Jurkat, Clone E6-1 (cell line): ENCODE data around the gene ARIH1.
A peak's percentile ranks its signal among the peaks of the same experiment; 100 is the strongest.
"Not testable (repeated sequence)": the region's sequence is repeated elsewhere in the genome, so short reads cannot be mapped to it uniquely, and the experiment has no call there.

Experiments used
- DNase-seq: peaks from one replicate; pipeline ENCODE4 v3.0.0-alpha.2; 2011; ENCODE audit warnings: low read depth, low spot score
- H3K4me3 ChIP-seq: 2 replicates; pipeline ENCODE4 v1.5.1; 2011; ENCODE audit warnings: mild to moderate bottlenecking, low read length, control low read depth, moderate library complexity

ARIH1 gene

GRCh38 chr15:72629068-72629570, 155.0 kb downstream of the ARIH1 start:
- not testable (repeated sequence) for DNase-seq, H3K4me3 ChIP-seq

GRCh38 chr15:72636519-72637282, 162.6 kb downstream of the ARIH1 start:
- DNase-seq = peak; percentile 20
- peak overlapping the region; percentile 33 for H3K4me3 ChIP-seq

- not testable (repeated sequence) for DNase-seq, H3K4me3 ChIP-seq
Measured at GRCh38 chr15:72639759-72640483, 165.8 kb downstream of the ARIH1 start.

GRCh38 chr15:72642271-72642670, 168.1 kb downstream of the ARIH1 start:
- DNase-seq, H3K4me3 ChIP-seq: not testable (repeated sequence)

- not testable (repeated sequence) for DNase-seq, H3K4me3 ChIP-seq
Measured at GRCh38 chr15:72648631-72649253, 174.6 kb downstream of the ARIH1 start.
